ENCODE results near the gene OR10A3.

The OR10A3 gene

GRCh38 chr11:7974668-7975067 lies 33.2 kb upstream of the OR10A3 start:
- TF ChIP-seq, protein P1, sequence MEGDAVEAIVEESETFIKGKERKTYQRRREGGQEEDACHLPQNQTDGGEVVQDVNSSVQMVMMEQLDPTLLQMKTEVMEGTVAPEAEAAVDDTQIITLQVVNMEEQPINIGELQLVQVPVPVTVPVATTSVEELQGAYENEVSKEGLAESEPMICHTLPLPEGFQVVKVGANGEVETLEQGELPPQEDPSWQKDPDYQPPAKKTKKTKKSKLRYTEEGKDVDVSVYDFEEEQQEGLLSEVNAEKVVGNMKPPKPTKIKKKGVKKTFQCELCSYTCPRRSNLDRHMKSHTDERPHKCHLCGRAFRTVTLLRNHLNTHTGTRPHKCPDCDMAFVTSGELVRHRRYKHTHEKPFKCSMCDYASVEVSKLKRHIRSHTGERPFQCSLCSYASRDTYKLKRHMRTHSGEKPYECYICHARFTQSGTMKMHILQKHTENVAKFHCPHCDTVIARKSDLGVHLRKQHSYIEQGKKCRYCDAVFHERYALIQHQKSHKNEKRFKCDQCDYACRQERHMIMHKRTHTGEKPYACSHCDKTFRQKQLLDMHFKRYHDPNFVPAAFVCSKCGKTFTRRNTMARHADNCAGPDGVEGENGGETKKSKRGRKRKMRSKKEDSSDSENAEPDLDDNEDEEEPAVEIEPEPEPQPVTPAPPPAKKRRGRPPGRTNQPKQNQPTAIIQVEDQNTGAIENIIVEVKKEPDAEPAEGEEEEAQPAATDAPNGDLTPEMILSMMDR (IDR thresholded peaks at IDR 0.05; ENCODE audit: borderline replicate concordance, insufficient read depth, low read depth, low read length) = no peak

GRCh38 chr11:7973011-7973410 lies 31.5 kb upstream of the OR10A3 start:
- TF ChIP-seq, protein P1 (IDR thresholded peaks at IDR 0.05; ENCODE audit: borderline replicate concordance, insufficient read depth, low read depth, low read length) = no peak
- H3K4me3 ChIP-seq (ENCODE audit: low read depth, low read length) = no peak overlapping the region

More at GRCh38 chr11:7974668-7975067, 33.2 kb upstream of the OR10A3 start:
- H3K4me3 ChIP-seq (ENCODE audit: low read depth, low read length) = no peak overlapping the region

DNA sequence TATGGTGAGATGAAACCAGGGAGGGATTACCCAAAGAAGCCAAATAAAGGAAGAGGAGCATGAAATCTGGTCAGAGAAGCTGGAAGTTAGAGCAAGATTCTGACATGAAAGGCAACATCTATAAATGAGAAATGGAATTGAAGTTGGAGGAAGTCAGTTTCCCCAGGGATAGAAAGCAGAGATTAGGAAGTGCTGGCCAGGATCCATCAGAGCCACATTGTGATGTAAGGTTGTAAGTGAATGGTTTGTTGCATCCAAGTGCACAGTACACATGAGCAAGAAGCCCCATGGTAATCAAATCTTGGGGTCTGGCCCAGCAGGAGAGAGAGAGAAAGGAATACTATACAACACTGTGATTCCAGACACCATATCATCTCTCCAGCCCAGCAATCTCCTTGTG lies 30.3 kb upstream of the OR10A3 start:
- no peak overlapping the region for H3K4me3 ChIP-seq (ENCODE audit: low read depth, low read length)
- TF ChIP-seq, protein P1 (IDR thresholded peaks at IDR 0.05; ENCODE audit: borderline replicate concordance, insufficient read depth, low read depth, low read length) = no peak

GRCh38 chr11:7969756-7970646 lies 28.5 kb upstream of the OR10A3 start:
- no peak overlapping the region for H3K4me3 ChIP-seq (ENCODE audit: low read depth, low read length)

DNA sequence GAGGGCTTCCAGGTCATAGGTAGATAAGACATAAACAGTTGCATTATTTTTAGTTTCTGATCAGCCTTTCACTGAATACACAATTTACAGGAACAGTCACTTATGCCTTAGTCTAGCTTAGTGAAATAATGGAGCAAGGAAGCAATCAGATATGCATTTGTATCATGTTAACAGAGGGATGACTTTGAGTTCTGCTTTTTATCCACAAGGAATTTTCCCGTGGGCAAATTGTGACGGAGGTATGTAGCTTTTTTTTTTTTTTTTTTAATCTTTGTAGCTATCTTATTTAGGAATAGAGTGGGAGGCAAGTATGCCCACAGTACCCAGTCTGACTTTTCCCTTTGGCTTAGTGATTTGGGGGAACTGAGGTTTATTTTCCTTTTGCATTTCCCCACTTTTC lies 27.2 kb upstream of the OR10A3 start:
- TF ChIP-seq, protein P1 (IDR thresholded peaks at IDR 0.05; ENCODE audit: borderline replicate concordance, insufficient read depth, low read depth, low read length) = no peak
- no peak overlapping the region for H3K4me3 ChIP-seq (ENCODE audit: low read depth, low read length)

More at GRCh38 chr11:7969756-7970646, 28.5 kb upstream of the OR10A3 start:
- TF ChIP-seq, protein P1 (IDR thresholded peaks at IDR 0.05; ENCODE audit: borderline replicate concordance, insufficient read depth, low read depth, low read length) = no peak

GRCh38 chr11:7967826-7968225 lies 26.3 kb upstream of the OR10A3 start:
- TF ChIP-seq, protein P1 (IDR thresholded peaks at IDR 0.05; ENCODE audit: borderline replicate concordance, insufficient read depth, low read depth, low read length) = no peak
- no peak overlapping the region for H3K4me3 ChIP-seq (ENCODE audit: low read depth, low read length)

GRCh38 chr11:7967097-7967496 lies 25.6 kb upstream of the OR10A3 start:
- H3K4me3 ChIP-seq (ENCODE audit: low read depth, low read length) = no peak overlapping the region
- TF ChIP-seq, protein P1 (IDR thresholded peaks at IDR 0.05; ENCODE audit: borderline replicate concordance, insufficient read depth, low read depth, low read length) = no peak

All from GM12875 (cell line).